Activated CD4-positive, CD25-positive, alpha-beta regulatory T cell treated with anti-CD3 and anti-CD28 coated beads, Interleukin-2, amount 50 U/mL, for 24 hours (primary cell): Measurements from ENCODE around the gene LNP1.

Experiments used
- ATAC-seq, 2 donors: fragments of 150-1000 bp; cut with Tn5 transposase; one replicate each; pipeline ENCODE4 v1.10.0; 2021; ENCODE audit warnings: mild to moderate bottlenecking in 1 of 2, moderate library complexity in 1 of 2

Gene LNP1

GRCh38 chr3:100483529-100483928, 82.2 kb downstream of the LNP1 start:
- ATAC-seq: no peak

GRCh38 chr3:100486808-100487207, 85.5 kb downstream of the LNP1 start:
- no peak for ATAC-seq

GRCh38 chr3:100489118-100489517, 87.8 kb downstream of the LNP1 start:
- no peak for ATAC-seq

GRCh38 chr3:100492059-100493006, 91.0 kb downstream of the LNP1 start, which contains the start of gene TMEM45A:
Gene TMEM45A, plus strand, starts transcription at chr3:100492619. Its CDS starts 62,593 bp downstream, at chr3:100555212.
- peak; percentile 90 to 98 for ATAC-seq

GRCh38 chr3:100496711-100497261, 95.4 kb downstream of the LNP1 start:
- no peak for ATAC-seq

- no peak for ATAC-seq
Observed at GRCh38 chr3:100499651-100500050, 98.3 kb downstream of the LNP1 start.

GRCh38 chr3:100500320-100500880, 99.1 kb downstream of the LNP1 start:
- ATAC-seq: no peak

- ATAC-seq: no peak
Observed at GRCh38 chr3:100503448-100503847, 102.1 kb downstream of the LNP1 start.
